ENCODE data around the gene TXNL1. TPM values are rescaled to one million over a fixed set of nuclear protein-coding genes. Genes with fewer than 3 reads are reported as not detected.

TXNL1 gene
- total RNA-seq, 2 experiments from 2014 or later = 72.8 to 74.5 TPM

- POLR2A ChIA-PET = no interaction called here
- H3K9me3 Mint-ChIP-seq = peaks cover 2% of the 10 kb centered on the region
- DNase-seq = no peak
- CTCF ChIA-PET = no interaction called here
- no peaks in the 10 kb centered on the region for H3K27me3 Mint-ChIP-seq
- peaks cover 14% of the 10 kb centered on the region for H3K36me3 Mint-ChIP-seq (ENCODE audit: low read depth)
- no peak overlapping the region for H3K4me3 Mint-ChIP-seq
- H3K4me1 Mint-ChIP-seq (ENCODE audit: low read depth) = peaks cover 19% of the 10 kb centered on the region
- no peak for ATAC-seq
- TF ChIP-seq CTCF (IDR thresholded peaks at IDR 0.05) = no peak
- H3K27ac Mint-ChIP-seq = no peak overlapping the region
- intact Hi-C loops (cut with micrococcal nuclease) = no loop called here
Observed at GRCh38 chr18:56672981-56673380, 34.6 kb upstream of the TXNL1 start.

- DNase-seq (no peak), ATAC-seq (no peak)
- peaks cover 19% of the 10 kb centered on the region for H3K4me1 Mint-ChIP-seq (ENCODE audit: low read depth)
- H3K27ac Mint-ChIP-seq = no peak overlapping the region
- ChIA-PET CTCF (no interaction called here), POLR2A (no interaction called here)
- peaks cover 9% of the 10 kb centered on the region for H3K36me3 Mint-ChIP-seq (ENCODE audit: low read depth)
- H3K9me3 Mint-ChIP-seq = no peaks in the 10 kb centered on the region
- no peak overlapping the region for H3K4me3 Mint-ChIP-seq
- no peaks in the 10 kb centered on the region for H3K27me3 Mint-ChIP-seq
- no peak for TF ChIP-seq CTCF (IDR thresholded peaks at IDR 0.05)
- intact Hi-C loops (cut with micrococcal nuclease) = no loop called here
Observed at GRCh38 chr18:56672391-56672790, 34.0 kb upstream of the TXNL1 start.

GRCh38 chr18:56662902-56663301, 24.5 kb upstream of the TXNL1 start:
- Mint-ChIP-seq H3K27ac (no peak overlapping the region), H3K36me3 (ENCODE audit: low read depth) (peaks cover 9% of the 10 kb centered on the region), H3K27me3 (no peaks in the 10 kb centered on the region), H3K4me3 (no peak overlapping the region), H3K9me3 (no peaks in the 10 kb centered on the region), H3K4me1 (ENCODE audit: low read depth) (peaks cover 32% of the 10 kb centered on the region)
- no peak for TF ChIP-seq CTCF (IDR thresholded peaks at IDR 0.05)
- intact Hi-C loops (cut with micrococcal nuclease) = no loop called here
- CTCF ChIA-PET = no interaction called here
- POLR2A ChIA-PET = no interaction called here
- no peak for DNase-seq
- ATAC-seq = no peak

GRCh38 chr18:56662502-56662901, 24.1 kb upstream of the TXNL1 start:
- Mint-ChIP-seq H3K27me3 (no peaks in the 10 kb centered on the region), H3K4me1 (ENCODE audit: low read depth) (peaks cover 32% of the 10 kb centered on the region), H3K27ac (no peak overlapping the region), H3K4me3 (no peak overlapping the region), H3K36me3 (ENCODE audit: low read depth) (peaks cover 10% of the 10 kb centered on the region), H3K9me3 (no peaks in the 10 kb centered on the region)
- ChIA-PET CTCF (no interaction called here), POLR2A (interaction anchor here (1.3 kb wide), 1 partner anchor 10 kb away, joined by 3 read pairs; no protein-coding TSS in a partner anchor)
- DNase-seq (no peak), ATAC-seq (no peak)
- no peak for TF ChIP-seq CTCF (IDR thresholded peaks at IDR 0.05)
- intact Hi-C loops (cut with micrococcal nuclease) = no loop called here

- no peaks in the 10 kb centered on the region for H3K27me3 Mint-ChIP-seq
- peaks cover 10% of the 10 kb centered on the region for H3K36me3 Mint-ChIP-seq (ENCODE audit: low read depth)
- H3K4me1 Mint-ChIP-seq (ENCODE audit: low read depth) = peaks cover 29% of the 10 kb centered on the region
- no peak for ATAC-seq
- H3K27ac Mint-ChIP-seq = no peak overlapping the region
- H3K9me3 Mint-ChIP-seq = no peaks in the 10 kb centered on the region
- H3K4me3 Mint-ChIP-seq = no peak overlapping the region
- intact Hi-C loops (cut with micrococcal nuclease) = no loop called here
- DNase-seq = no peak
- CTCF ChIA-PET = interaction anchor here (0.7 to 2.3 kb wide), 2 partner anchors 11 to 14 kb away, joined by 3 to 6 read pairs; partner anchors contain the start of gene WDR7
- POLR2A ChIA-PET = interaction anchor here (1.3 kb wide), 1 partner anchor 9 kb away, joined by 3 read pairs; no protein-coding TSS in a partner anchor
- no peak for TF ChIP-seq CTCF (IDR thresholded peaks at IDR 0.05)
Observed at GRCh38 chr18:56662063-56662408, 23.6 kb upstream of the TXNL1 start.
